HG03565 (cell line): ENCODE measurements around the gene MAK.
"Not testable (repeated sequence)": the region's sequence is repeated elsewhere in the genome, so short reads cannot be mapped to it uniquely, and the experiment has no call there.

Source experiments
- ATAC-seq: cut with Tn5 transposase; IDR thresholded peaks from one replicate; pipeline ENCODE4 v1.9.1; 2021; ENCODE audit warnings: mild to moderate bottlenecking, moderate library complexity; ENCODE audit not compliant: unreplicated experiment

The MAK gene

DNA sequence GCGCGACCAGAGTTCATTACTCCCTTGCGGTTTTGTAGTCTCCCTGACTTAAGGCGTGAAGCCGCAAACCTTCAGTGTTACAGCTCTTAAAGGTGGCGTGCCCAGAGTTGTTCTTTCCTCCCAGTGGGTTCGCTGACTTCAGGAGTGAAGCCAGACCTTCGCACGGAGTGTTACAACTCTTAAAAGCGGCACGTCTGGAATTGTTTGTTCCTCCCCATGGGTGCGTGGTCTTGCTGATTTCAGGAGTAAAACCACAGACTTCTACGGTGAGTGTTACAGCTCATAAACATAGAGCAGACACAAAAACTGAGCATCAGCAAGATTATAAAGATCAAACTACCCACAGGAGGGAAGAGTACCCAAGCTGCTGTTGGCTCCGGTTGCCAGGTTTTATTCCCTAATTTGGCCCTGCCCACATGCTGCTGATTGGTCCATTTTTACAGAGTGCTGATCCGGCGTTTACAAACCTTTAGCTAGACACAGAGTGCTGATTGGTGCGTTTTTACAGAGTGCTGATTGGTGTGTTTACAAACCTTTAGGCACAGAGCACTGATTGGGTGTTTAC, 105.1 kb downstream of the MAK start:
- no peak for ATAC-seq

DNA sequence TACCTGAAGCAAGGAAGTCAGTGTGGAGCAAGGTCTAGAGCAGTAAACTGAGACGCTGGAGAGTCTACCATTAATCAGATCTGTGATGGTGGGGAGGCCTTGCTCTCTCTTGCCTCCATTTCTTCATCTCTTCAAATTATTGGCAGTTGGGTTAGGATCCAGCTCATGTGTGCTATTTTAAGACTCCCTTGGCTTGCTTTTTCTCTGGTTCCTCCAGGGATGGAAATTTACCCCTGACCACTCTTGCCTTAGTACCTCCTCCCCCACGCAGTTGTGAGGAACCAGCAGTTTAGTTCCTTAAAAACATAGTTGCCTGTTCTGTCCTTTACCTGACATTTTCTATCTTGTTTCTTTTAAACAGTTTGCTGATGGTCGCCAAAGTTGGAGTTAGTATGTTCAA, 108.1 kb downstream of the MAK start:
- ATAC-seq = no peak

GRCh38 chr6:10725716-10726115, 112.6 kb downstream of the MAK start:
- no peak for ATAC-seq

DNA sequence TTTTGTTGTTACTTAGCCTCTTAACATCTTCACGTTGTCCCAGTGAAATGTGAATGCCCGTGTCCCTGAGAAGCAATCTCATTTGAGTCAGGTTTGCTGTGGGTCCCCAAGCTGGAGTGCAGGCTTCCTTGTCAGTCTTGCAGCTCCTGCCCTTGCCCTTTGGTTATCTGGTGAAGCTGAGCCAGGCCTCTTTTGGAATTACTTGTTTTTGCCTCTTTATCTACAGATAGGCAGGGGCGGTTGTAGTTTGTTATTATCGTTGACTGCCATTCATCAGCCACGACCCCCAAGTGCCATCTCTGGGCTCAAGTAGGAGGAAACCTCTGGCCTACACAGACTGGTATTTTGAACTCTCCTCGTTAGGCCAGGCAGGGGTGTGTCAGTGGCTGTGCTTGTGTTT, 113.3 kb downstream of the MAK start:
- no peak for ATAC-seq

GRCh38 chr6:10723567-10723881, 114.8 kb downstream of the MAK start:
- ATAC-seq = no peak

- peak; percentile 86 for ATAC-seq
Measured at GRCh38 chr6:10722820-10723566, 115.3 kb downstream of the MAK start, which contains the start of gene TMEM14C. TSS of gene TMEM14C (plus strand) at chr6:10723070. CDS start at chr6:10724614, 1,544 bp downstream.

GRCh38 chr6:10722570-10722819, 115.8 kb downstream of the MAK start:
- ATAC-seq = no peak

- ATAC-seq = no peak
Measured at GRCh38 chr6:10721850-10722569, 116.3 kb downstream of the MAK start.

- ATAC-seq = not testable (repeated sequence)
Measured at GRCh38 chr6:10720960-10721849, 117.1 kb downstream of the MAK start.

DNA sequence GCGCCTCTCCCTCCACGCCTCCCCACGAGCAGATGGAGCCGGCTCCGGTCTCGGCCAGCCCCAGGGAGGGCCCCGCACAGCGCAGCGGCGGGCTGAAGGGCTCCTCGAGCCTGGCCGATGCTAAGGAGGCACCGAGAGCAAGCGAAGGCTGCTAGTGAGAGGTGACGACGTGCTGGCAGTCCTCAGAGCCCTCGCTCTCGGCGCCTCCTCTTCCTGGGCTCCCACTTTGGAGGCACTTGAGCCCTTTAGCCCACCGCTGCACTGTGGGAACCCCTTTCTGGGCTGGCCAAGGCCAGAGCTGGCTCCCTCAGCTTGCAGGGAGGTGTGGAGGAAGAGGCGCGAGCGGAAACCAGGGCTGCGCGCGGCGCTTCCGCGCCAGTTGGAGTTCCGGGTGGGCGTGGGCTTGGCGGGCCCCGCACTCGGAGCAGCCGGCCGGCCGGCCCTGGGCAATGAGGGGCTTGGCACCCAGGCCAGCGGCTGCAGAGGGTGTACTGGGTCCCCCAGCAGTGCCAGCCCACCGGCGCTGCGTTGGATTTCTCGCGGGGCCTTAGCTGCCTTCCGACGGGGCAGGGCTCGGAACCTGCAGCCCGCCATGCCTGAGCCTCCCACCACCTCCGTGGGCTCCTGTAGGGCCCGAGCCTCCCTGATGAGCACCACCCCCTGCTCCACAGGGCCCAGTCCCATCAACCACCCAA, 117.9 kb downstream of the MAK start:
- ATAC-seq = peak; percentile 21

DNA sequence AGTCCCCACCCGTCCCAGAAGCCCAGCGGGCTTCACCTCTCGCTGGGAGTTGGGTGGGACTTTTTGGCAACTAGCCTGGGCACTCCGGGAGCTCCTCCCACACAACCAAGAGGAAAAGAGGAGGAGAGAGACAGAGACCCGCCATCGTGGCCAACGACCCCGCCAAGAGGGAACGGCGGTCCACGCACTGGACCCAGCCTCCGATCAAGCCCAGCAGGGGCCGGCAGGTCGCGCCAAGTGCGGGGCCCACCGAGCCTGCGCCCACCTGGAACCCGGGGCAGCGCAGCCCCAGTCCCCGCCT, 118.4 kb downstream of the MAK start:
- no peak for ATAC-seq

DNA sequence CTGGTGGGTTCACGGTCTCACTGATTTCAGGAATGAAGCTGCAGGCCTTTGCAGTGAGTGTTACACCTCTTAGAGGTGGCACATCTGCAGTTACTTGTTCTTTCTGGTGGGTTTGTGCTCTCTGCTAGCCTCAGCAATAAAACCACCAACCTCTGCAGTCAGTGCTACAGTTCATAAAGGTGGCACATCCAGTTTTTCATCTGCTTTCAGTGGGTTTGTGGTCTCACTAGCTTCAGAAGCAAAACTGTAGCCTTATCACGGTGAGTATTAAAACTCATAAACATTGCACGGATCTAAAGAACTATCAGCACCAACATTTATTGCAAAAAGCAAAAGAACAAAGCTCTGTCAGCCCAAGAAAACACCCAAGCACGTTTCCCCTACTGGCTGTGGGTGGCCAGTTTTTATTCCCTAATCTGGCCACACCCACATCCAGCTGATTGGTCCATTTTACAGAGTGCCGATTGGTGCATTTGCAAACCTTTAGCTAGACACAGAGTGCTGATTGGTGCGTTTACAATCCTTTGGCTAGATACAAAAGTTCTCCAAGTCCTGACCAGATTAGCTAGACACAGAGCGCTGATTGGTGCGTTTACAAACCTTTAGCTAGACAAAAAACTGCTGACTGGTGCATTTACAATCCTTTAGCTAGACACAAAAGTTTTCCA, 118.9 kb downstream of the MAK start:
- no peak for ATAC-seq

DNA sequence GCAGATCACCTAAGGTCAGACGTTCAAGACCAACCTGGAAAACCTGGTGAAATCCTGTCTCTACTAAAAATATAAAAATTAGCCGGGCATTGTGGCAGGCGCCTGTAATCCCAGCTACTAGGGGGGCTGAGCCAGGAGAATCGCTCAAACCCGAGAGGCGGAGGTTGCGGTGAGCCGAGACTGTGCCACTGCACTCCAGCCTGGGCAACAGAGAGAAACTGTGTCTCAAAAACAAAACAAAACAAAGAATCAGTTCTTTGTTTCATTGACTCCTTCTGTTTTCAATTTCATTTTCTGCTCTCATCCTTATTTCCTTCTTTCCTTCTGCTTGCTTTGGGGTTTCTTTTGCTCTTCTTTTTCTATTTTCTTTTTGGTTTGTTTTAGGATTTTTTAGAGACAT, 124.4 kb downstream of the MAK start:
- no peak for ATAC-seq
